Transverse colon (tissue), 4 donors: ENCODE measurements around the gene CACNA1G.

ENCODE experiments used
- POLR2A ChIP-seq: fragments of 450-650 bp; IDR thresholded peaks from one replicate; pipeline ENCODE4 v1.6.1; 2016; ENCODE audit warnings: antibody characterized with exemption, mild to moderate bottlenecking, moderate library complexity
- POLR2AphosphoS5 ChIP-seq, 3 donors: sonication (generic); formaldehyde crosslinking; IDR thresholded peaks; one replicate each; pipeline ENCODE4 v1.6.1; 2016; ENCODE audit warnings: antibody characterized with exemption in 3 of 3
- TF ChIP-seq, protein P1 (sequence below), 5 experiments: fragments of 200-600 bp in 3 of 5; fragments of 450-650 bp in 2 of 5; sonication (generic) in 3 of 5; IDR thresholded peaks; 1 replicate in 2 of 5; 2 replicates in 3 of 5; pipeline ENCODE4 v1.5.1; 2016 to 2017; ENCODE audit warnings: antibody characterized with exemption in 5 of 5, inconsistent platforms in 3 of 5, mild to moderate bottlenecking in 2 of 5, moderate library complexity in 1 of 5

DNA sequence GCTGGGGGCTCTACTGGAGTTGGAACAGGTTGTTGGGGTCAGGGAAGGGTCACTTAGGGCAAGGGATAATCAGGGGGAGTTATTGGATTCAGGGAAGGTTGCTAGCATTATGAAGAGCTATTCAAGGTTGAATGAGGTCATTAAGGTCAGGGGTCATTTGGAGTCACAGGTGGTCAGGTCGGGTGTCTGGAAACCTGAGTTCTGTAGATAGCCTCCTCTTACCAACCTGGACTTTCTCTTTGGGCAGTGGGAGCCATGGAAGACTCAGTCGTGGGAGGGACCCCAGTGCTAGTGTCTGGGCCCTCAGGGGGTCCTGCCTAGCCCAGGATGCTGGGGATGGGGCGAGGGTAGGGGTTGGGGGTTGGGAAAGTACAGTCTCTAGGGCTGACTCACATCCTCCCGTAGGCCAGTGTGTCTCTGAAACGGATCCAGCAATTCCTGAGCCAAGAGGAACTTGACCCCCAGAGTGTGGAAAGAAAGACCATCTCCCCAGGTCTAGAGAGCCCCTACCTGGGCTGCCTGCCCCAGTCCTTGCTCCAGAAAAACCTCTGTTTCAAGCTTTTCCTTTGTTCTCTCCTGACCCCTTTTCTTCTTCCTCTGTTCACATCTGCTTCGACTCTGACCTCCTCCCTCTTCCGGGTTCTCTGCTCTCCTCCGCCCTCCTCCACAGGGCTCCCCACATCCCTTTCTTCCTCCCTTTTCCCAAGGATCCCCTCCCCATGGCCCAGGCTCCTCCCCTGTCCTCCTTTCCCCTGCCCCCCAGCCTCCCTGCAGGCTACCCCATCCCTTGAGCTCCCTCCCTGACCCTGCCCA, 107.7 kb downstream of the CACNA1G start:
- TF ChIP-seq, protein P1, sequence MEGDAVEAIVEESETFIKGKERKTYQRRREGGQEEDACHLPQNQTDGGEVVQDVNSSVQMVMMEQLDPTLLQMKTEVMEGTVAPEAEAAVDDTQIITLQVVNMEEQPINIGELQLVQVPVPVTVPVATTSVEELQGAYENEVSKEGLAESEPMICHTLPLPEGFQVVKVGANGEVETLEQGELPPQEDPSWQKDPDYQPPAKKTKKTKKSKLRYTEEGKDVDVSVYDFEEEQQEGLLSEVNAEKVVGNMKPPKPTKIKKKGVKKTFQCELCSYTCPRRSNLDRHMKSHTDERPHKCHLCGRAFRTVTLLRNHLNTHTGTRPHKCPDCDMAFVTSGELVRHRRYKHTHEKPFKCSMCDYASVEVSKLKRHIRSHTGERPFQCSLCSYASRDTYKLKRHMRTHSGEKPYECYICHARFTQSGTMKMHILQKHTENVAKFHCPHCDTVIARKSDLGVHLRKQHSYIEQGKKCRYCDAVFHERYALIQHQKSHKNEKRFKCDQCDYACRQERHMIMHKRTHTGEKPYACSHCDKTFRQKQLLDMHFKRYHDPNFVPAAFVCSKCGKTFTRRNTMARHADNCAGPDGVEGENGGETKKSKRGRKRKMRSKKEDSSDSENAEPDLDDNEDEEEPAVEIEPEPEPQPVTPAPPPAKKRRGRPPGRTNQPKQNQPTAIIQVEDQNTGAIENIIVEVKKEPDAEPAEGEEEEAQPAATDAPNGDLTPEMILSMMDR (IDR thresholded peaks at IDR 0.05), result no peak
- TF ChIP-seq POLR2A (no peak), POLR2AphosphoS5 (IDR thresholded peaks at IDR 0.05) (no peak)
